Smooth muscle cell (in vitro differentiated cells): Measurements from ENCODE around the gene CPNE1. TPM values are rescaled to one million over a fixed set of nuclear protein-coding genes. Genes with fewer than 3 reads are reported as not detected.

Experiments used
- DNase-seq: peaks from one replicate; lab custom pipeline; 2025; ENCODE audit not compliant: unreplicated experiment; lab: John Stamatoyannopoulos, UW
- H2AFZ ChIP-seq: fragments of 200-600 bp; sonication (generic); 2 replicates; pipeline ENCODE4 v1.6.0; 2016; ENCODE audit warnings: antibody characterized with exemption, low read depth, mild to moderate bottlenecking
- H3F3A ChIP-seq: fragments of 200-600 bp; sonication (generic); 2 replicates; pipeline ENCODE4 v1.6.0; 2017; ENCODE audit warnings: antibody characterized with exemption, low read depth
- H3K27ac ChIP-seq: fragments of 200-600 bp; sonication (generic); 2 replicates; pipeline ENCODE4 v1.5.1; 2016; ENCODE audit warnings: low read depth, mild to moderate bottlenecking
- H3K27me3 ChIP-seq: fragments of 200-600 bp; sonication (generic); 2 replicates; pipeline ENCODE4 v1.6.1; 2016; ENCODE audit warnings: low read depth, mild to moderate bottlenecking
- H3K36me3 ChIP-seq: fragments of 200-600 bp; sonication (generic); 2 replicates; pipeline ENCODE4 v1.5.1; 2016; ENCODE audit warnings: low read depth
- H3K4me1 ChIP-seq: fragments of 200-600 bp; sonication (generic); 2 replicates; pipeline ENCODE4 v1.5.1; 2016; ENCODE audit warnings: low read depth
- H3K4me2 ChIP-seq: fragments of 200-600 bp; sonication (generic); 2 replicates; pipeline ENCODE4 v1.6.0; 2016; ENCODE audit warnings: mild to moderate bottlenecking
- H3K4me3 ChIP-seq: fragments of 200-600 bp; sonication (generic); 2 replicates; pipeline ENCODE4 v1.5.1; 2016; ENCODE audit warnings: mild to moderate bottlenecking
- H3K79me2 ChIP-seq: fragments of 200-600 bp; sonication (generic); 2 replicates; pipeline ENCODE4 v1.6.0; 2016; ENCODE audit warnings: low read depth, mild to moderate bottlenecking
- H3K9ac ChIP-seq: fragments of 200-600 bp; sonication (generic); 2 replicates; pipeline ENCODE4 v1.6.0; 2016; ENCODE audit warnings: low read depth
- H3K9me3 ChIP-seq: fragments of 200-600 bp; sonication (generic); replicated peaks from 2 replicates; pipeline ENCODE4 v1.5.1; 2016; ENCODE audit warnings: low read depth
- H4K20me1 ChIP-seq: fragments of 200-600 bp; sonication (generic); 2 replicates; pipeline ENCODE4 v1.6.0; 2016; ENCODE audit warnings: low read depth
- CTCF ChIP-seq: fragments of 200-600 bp; sonication (generic); IDR thresholded peaks from 2 replicates; pipeline ENCODE4 v1.5.1; 2017; ENCODE audit warnings: borderline replicate concordance, mild to moderate bottlenecking, antibody characterized with exemption; ENCODE audit not compliant: insufficient read depth, poor library complexity, severe bottlenecking
- WGBS: methylation state at CpG from one replicate; pipeline ENCODE4 v1.1.7; 2016; ENCODE audit warnings: low lambda C conversion rate; 5-methylcytosine and 5-hydroxymethylcytosine counted together
- polyA plus RNA-seq: library from polyadenylated mRNA; unstranded; fragments of >200 nt; fragmentation: Nextera tagmentation; extraction: Ambion mirVana; gene quantifications from 2 replicates; pipeline ENCODE4 v1.2.1, GENCODE V29; 2016
- total RNA-seq: library from RNA; depleted of rRNA; stranded (reverse); fragments of >200 nt; gene quantifications from 2 replicates; pipeline ENCODE4 v1.2.3, GENCODE V29; 2014

Gene CPNE1
- total and polyA plus RNA-seq, 2 experiments from 2014 or later: 140 to 156 TPM

- no peak overlapping the region for H3K9ac ChIP-seq
Measured at GRCh38 chr20:35619196-35620095, 45.3 kb downstream of the CPNE1 start.

GRCh38 chr20:35618263-35619131 is 46.2 kb downstream of the CPNE1 start:
- H3K4me2 ChIP-seq: peak overlapping the region; percentile 96
- WGBS: 25% methylated on average over 32 of the region's 35 CpGs
- H3F3A ChIP-seq: peaks cover 18% of the 10 kb centered on the region
- no peak for TF ChIP-seq CTCF
- DNase-seq: no peak
- H3K27me3 ChIP-seq: no peaks in the 10 kb centered on the region
- no peak overlapping the region for H3K9ac ChIP-seq
- H4K20me1 ChIP-seq: peaks cover 4% of the 10 kb centered on the region
- H3K4me1 ChIP-seq: peaks cover 10% of the 10 kb centered on the region
- no peak overlapping the region for H2AFZ ChIP-seq
- peak overlapping the region; percentile 65 for H3K4me3 ChIP-seq
- H3K9me3 ChIP-seq: no peaks in the 10 kb centered on the region
- H3K27ac ChIP-seq: peak overlapping the region; percentile 0
- H3K79me2 ChIP-seq: no peaks in the 10 kb centered on the region
- no peaks in the 10 kb centered on the region for H3K36me3 ChIP-seq

More at GRCh38 chr20:35619196-35620095, 45.3 kb downstream of the CPNE1 start:
- Histone ChIP-seq H3K79me2 (no peaks in the 10 kb centered on the region), H3K4me3 (peak overlapping the region; percentile 65), H3K9me3 (no peaks in the 10 kb centered on the region), H3K27me3 (no peaks in the 10 kb centered on the region), H2AFZ (peak overlapping the region; percentile 41), H3K36me3 (no peaks in the 10 kb centered on the region), H3K27ac (no peak overlapping the region), H3F3A (peaks cover 18% of the 10 kb centered on the region), H3K4me2 (peak overlapping the region; percentile 96), H3K4me1 (peaks cover 10% of the 10 kb centered on the region), H4K20me1 (peaks cover 4% of the 10 kb centered on the region)
- 6% methylated on average over 38 of the region's 49 CpGs for WGBS
- peak; percentile 39 for TF ChIP-seq CTCF
- peak; percentile 64 for DNase-seq

GRCh38 chr20:35617397-35618262 is 47.1 kb downstream of the CPNE1 start:
- Histone ChIP-seq H3K9me3 (no peaks in the 10 kb centered on the region), H3K79me2 (no peaks in the 10 kb centered on the region), H3K4me1 (peaks cover 10% of the 10 kb centered on the region), H3K27ac (peak overlapping the region; percentile 77), H3K4me2 (peak overlapping the region; percentile 96), H3F3A (peaks cover 18% of the 10 kb centered on the region), H3K27me3 (no peaks in the 10 kb centered on the region), H3K36me3 (no peaks in the 10 kb centered on the region), H2AFZ (no peak overlapping the region), H4K20me1 (peaks cover 4% of the 10 kb centered on the region), H3K9ac (peak overlapping the region; percentile 4), H3K4me3 (peak overlapping the region; percentile 65)
- WGBS: 31% methylated on average over 20 of the region's 22 CpGs
- DNase-seq: no peak
- no peak for TF ChIP-seq CTCF
